ENCODE results near the gene FRMPD1. TPM values are rescaled to one million over a fixed set of nuclear protein-coding genes. Genes with fewer than 3 reads are reported as not detected.

FRMPD1 gene
- total and polyA plus RNA-seq, 2 of the 4 experiments (the other 2 are of a cell fraction), result not detected

DNA sequence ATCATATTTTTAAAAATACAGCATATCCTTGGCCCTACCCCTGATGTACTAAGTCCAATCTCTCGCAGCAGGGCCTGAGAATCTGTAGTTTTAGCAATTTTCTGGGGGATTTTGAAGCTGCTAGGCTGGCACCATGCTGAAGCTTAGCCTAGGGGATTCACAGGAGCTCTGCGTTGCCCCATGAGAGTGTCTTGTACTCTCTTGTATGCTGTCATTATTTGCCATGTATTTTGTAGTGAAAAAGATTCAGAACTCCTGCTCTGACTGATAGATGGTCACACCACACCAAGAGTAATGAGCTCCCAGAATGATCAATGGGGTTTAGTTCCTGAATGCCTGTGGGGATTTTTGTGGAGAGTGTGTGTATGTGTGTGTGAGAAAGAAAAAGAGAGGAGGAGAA, 82.2 kb downstream of the FRMPD1 start:
- H4K91ac ChIP-seq (ENCODE audit: insufficient read depth, low read depth, low read length), result no peak overlapping the region
- H3K9me3 ChIP-seq (ENCODE audit: control insufficient read depth, insufficient read depth, low read length), result no peaks in the 10 kb centered on the region
- no peak overlapping the region for H2AFZ ChIP-seq (replicated peaks; ENCODE audit: low read length, poor library complexity)
- no peak overlapping the region for H2BK15ac ChIP-seq (ENCODE audit: low read depth, low read length)
- H3K18ac ChIP-seq (ENCODE audit: low read depth, low read length), result no peak overlapping the region
- H3K27ac ChIP-seq (ENCODE audit: insufficient read depth, low read length), result no peak overlapping the region
- no peak overlapping the region for H3K4me3 ChIP-seq (ENCODE audit: insufficient read depth, low read depth, low read length)
- no peak overlapping the region for H3K14ac ChIP-seq (replicated peaks; ENCODE audit: low read depth, low read length)
- H2AK5ac ChIP-seq (ENCODE audit: low read depth, low read length), result no peak overlapping the region
- no peak overlapping the region for H3K23ac ChIP-seq (ENCODE audit: low read depth, low read length)
- ChIA-PET POLR2A (ENCODE audit: unreplicated experiment) (no interaction called here), CTCF (interaction anchor here (0.5 kb wide), 1 partner anchor 806 kb away, joined by 3 read pairs; no protein-coding TSS in a partner anchor)
- H3K9me1 ChIP-seq (ENCODE audit: insufficient read depth, low read length), result peaks cover 2% of the 10 kb centered on the region; the same call in 1 of the 2 replicates
- H3K4me1 ChIP-seq (ENCODE audit: control insufficient read depth, insufficient read depth, low read length), result no peaks in the 10 kb centered on the region; the same call in 1 of the 2 replicates
- no peak overlapping the region for H2BK120ac ChIP-seq (ENCODE audit: low read depth, low read length)
- no peak overlapping the region for H3K4me2 ChIP-seq (ENCODE audit: low read depth, low read length)
- H4K8ac ChIP-seq (ENCODE audit: low read depth in 2 of 2, low read length in 2 of 2), result no peak overlapping the region
- ATAC-seq (ENCODE audit: low read depth) (no peak), DNase-seq (no peak)
- peaks cover 51% of the 10 kb centered on the region for H3K27me3 ChIP-seq (ENCODE audit: control insufficient read depth, insufficient read depth, low read length)
- H2AK9ac ChIP-seq (replicated peaks; ENCODE audit: low read depth, low read length, poor library complexity), result no peak overlapping the region
- BruUV-seq (replicated peaks), result no TSS peak
- H2BK20ac ChIP-seq (ENCODE audit: low read depth, low read length), result no peak overlapping the region
- dilution Hi-C loops (cut with HindIII; ENCODE audit: low sequenced_read_pairs, unreplicated experiment), result no loop called here
- H3K9ac ChIP-seq (ENCODE audit: low read depth, low read length), result no peak overlapping the region
- no peak overlapping the region for H3K56ac ChIP-seq (ENCODE audit: extremely low read depth, insufficient read depth, low read length)
- no peak overlapping the region for H4K5ac ChIP-seq (ENCODE audit: low read depth, low read length)
- intact Hi-C loops (cut with micrococcal nuclease), result no loop called here
- in situ Hi-C loops (cut with MboI; ENCODE audit: low sequenced_read_pairs), result no loop called here
- no peak overlapping the region for H3K4ac ChIP-seq (ENCODE audit: low read depth, low read length)
- H3K79me1 ChIP-seq (ENCODE audit: low read depth in 1 of 2, low read length in 2 of 2), result no peaks in the 10 kb centered on the region
- no peaks in the 10 kb centered on the region for H3K36me3 ChIP-seq (ENCODE audit: control insufficient read depth, insufficient read depth, low read length)
- no peak overlapping the region for H2BK5ac ChIP-seq (ENCODE audit: low read depth, low read length, poor library complexity, severe bottlenecking)
- H4K20me1 ChIP-seq (ENCODE audit: insufficient read depth, low read length), result no peaks in the 10 kb centered on the region
- no peak for TF ChIP-seq SMC3 (IDR thresholded peaks at IDR 0.05; ENCODE audit: low read depth, low read length)
- TF ChIP-seq RFX5 (IDR thresholded peaks at IDR 0.05; ENCODE audit: low read depth, low read length), result no peak
- no peak for TF ChIP-seq RAD21 (IDR thresholded peaks at IDR 0.05; ENCODE audit: low read length)
- no peak for TF ChIP-seq NFE2L2 (IDR thresholded peaks at IDR 0.05; ENCODE audit: low read depth, low read length)
- no peak for TF ChIP-seq RCOR1 (IDR thresholded peaks at IDR 0.05; ENCODE audit: insufficient replicate concordance, low read length)
- TF ChIP-seq MAZ (IDR thresholded peaks at IDR 0.05; ENCODE audit: borderline replicate concordance, low read depth, low read length), result no peak
- TF ChIP-seq, protein P1, sequence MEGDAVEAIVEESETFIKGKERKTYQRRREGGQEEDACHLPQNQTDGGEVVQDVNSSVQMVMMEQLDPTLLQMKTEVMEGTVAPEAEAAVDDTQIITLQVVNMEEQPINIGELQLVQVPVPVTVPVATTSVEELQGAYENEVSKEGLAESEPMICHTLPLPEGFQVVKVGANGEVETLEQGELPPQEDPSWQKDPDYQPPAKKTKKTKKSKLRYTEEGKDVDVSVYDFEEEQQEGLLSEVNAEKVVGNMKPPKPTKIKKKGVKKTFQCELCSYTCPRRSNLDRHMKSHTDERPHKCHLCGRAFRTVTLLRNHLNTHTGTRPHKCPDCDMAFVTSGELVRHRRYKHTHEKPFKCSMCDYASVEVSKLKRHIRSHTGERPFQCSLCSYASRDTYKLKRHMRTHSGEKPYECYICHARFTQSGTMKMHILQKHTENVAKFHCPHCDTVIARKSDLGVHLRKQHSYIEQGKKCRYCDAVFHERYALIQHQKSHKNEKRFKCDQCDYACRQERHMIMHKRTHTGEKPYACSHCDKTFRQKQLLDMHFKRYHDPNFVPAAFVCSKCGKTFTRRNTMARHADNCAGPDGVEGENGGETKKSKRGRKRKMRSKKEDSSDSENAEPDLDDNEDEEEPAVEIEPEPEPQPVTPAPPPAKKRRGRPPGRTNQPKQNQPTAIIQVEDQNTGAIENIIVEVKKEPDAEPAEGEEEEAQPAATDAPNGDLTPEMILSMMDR (conservative IDR thresholded peaks at IDR 0.05; ENCODE audit: low read depth, low read length), result no peak
- no peak for TF ChIP-seq BHLHE40 (IDR thresholded peaks at IDR 0.05; ENCODE audit: low read depth, low read length)
- no peak for TF ChIP-seq MXI1 (IDR thresholded peaks at IDR 0.05; ENCODE audit: borderline replicate concordance, low read depth, low read length)
- no peak for TF ChIP-seq CHD1 (IDR thresholded peaks at IDR 0.05; ENCODE audit: low read depth, low read length)
- WGBS, 2 experiments (ENCODE audit: extremely low coverage in 2 of 2, insufficient read length in 1 of 2), result no CpG with 5 or more reads among the region's 2 CpGs

Measured in IMR-90 (cell line).